HG03520 (cell line): ENCODE measurements around the gene FBH1.
A peak's percentile ranks its signal among the peaks of the same experiment; 100 is the strongest.
"Not testable (repeated sequence)": the region's sequence is repeated elsewhere in the genome, so short reads cannot be mapped to it uniquely, and the experiment has no call there.

Experiments
- ATAC-seq: cut with Tn5 transposase; IDR thresholded peaks from one replicate; pipeline ENCODE4 v1.9.1; 2021; ENCODE audit warnings: mild to moderate bottlenecking, moderate library complexity; ENCODE audit not compliant: unreplicated experiment

The FBH1 gene

DNA sequence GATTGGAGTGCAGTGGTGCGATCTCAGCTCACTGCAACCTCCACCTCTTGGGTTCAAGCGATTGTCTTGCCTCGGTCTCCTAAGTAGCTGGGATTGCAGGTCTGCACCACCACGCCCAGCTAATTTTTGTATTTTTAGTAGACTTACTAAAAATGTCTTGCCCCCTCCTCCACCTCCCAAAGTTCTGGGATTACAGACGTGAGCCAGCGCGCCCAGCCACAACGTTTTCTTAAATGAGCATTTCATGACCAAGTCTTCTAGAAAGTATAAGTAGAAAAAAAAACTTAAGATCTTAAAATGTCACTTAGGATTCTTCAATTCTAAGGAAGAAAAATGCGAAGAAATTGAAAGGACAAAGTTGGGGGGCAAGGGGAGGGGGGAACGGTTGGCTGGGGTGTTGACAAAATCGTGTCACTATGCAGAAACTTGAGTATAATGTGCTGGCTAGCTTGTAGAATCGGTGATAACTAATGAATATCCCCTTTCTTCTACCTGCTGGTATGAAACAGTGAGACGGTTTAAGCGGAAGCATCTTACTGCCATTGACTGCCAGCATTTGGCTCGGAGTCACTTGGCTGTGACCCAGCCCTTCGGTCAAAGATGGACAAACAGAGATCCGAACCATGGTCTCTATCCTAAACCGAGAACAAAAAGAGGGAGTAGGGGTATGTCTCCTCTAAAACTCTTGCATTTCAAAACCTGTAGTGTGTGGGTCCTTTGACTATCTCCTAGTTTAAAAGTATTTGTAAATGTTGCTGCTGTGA is 12.7 kb downstream of the FBH1 start:
- no peak for ATAC-seq

- no peak for ATAC-seq
These were observed 13.5 kb downstream of the FBH1 start for GRCh38 chr10:5903563-5903962.

GRCh38 chr10:5904227-5904626 is 14.2 kb downstream of the FBH1 start:
- peak; percentile 97 for ATAC-seq

GRCh38 chr10:5905854-5906507 is 15.9 kb downstream of the FBH1 start:
- ATAC-seq: no peak

- no peak for ATAC-seq
These were observed 16.6 kb downstream of the FBH1 start for GRCh38 chr10:5906651-5907050.

DNA sequence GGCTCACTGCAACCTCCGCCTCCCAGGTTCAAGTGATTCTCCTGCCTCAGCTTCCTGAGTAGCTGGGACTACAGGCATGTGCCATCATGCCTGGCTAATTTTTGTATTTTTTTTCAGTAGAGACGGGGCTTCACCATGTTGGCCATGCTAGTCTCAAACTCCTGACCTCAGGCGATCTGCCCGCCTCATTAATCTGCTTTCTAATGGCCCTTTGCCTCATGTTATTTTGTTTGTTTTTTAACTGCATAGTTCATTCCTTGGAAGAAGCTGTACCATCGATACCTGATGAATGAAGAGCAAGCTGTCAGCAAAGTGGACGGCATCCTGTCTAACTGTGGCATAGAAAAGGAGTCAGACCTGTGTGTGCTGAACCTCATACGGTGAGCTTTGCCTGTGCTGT is 18.6 kb downstream of the FBH1 start:
- not testable (repeated sequence) for ATAC-seq

GRCh38 chr10:5910323-5911100 is 20.5 kb downstream of the FBH1 start:
- no peak for ATAC-seq

DNA sequence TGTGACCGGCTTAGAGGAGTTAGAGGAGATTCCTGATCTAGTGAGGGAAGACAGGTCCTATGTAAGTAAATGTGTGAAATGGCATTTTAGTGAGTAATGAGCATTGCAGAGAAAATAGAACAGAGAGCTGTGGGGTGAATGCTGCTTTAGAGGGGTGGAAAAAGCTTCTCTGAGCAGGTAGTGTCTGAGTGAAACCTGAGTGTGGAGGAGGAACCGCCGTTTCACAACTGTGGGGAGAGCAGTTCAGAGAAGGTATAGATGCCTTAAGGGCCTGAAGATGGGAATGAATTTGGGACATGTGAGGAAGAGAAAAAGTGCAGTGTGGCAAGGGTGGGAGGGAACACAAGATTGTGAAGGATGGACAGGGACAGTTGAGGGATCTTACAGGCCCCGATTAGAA is 21.6 kb downstream of the FBH1 start:
- no peak for ATAC-seq

DNA sequence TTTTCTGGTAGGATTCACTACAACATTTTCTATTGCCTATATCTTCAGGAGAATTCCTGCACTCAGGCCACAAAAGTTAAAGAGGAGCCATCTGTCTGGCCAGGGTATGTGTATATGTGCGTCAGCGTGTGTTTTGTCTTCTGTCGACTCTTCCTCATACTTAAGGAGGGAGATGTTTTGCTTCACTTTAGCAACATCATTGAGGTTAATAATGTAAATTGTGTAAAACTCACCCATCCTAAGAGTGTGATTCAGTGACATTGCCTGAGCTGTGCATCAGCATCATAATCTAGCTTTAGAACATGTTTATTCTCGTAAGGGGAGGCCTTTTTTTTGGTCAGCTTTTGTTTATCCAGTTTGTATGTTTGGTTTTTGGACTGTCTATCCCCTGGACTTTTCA is 23.7 kb downstream of the FBH1 start:
- ATAC-seq: no peak

DNA sequence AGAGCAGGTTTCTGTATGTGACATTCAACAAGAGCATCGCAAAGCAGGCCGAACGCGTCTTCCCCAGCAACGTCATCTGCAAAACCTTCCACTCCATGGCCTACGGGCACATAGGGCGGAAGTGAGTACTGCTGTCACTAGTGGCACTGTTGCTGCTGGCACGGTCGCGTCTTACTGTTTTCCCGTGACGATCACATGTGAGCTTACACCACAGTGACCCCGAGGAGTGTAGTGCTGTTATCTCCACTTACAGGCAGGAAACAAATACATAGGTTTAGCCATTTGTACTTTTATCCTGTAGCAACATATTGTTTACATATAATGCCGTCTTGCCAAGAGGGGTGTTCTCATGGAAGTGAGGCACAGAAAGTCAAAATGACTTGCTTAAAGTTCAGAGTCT is 25.4 kb downstream of the FBH1 start:
- no peak for ATAC-seq

GRCh38 chr10:5917305-5917704 is 27.3 kb downstream of the FBH1 start:
- ATAC-seq: no peak

GRCh38 chr10:5918763-5919162 is 28.7 kb downstream of the FBH1 start:
- no peak for ATAC-seq

- ATAC-seq: no peak
These were observed 29.5 kb downstream of the FBH1 start for GRCh38 chr10:5919568-5919967.

DNA sequence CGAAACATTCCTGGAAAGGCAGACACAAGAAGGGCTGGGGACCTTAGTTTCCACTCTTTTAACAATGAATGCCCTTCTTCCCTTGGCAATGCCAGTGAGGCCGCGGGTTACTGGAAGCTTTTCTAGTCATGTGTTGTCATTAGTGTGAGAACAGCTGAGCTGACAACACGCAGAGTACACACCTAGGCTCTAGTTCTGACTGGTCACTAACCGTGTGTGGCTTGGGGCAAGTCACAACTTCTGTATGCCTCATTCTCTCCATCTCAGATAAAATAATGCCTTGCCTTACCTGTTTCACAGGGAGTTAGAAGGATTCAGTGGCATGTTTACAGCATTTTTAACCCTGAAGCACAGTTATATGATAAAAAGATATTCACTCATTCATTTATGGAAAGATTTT is 31.7 kb downstream of the FBH1 start:
- no peak for ATAC-seq

DNA sequence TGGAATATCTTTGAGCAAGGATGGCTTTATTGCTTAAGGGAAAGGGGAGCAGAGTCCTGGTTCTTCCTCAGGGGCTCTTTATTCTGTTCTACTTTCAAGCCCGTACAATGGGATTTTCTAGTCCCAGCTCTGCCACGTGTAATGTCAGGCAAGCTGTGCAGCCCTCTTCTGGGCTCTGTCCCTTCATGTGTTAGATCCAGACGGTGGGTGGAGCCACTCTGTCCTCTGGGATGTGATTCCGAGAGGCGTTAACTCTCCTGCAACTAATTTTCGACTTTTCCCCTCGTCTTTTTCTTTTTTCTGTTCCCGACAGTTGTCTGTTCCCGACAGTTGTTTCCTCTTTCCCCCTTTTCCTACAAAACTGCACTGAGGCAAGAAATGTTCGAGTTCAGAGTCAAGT is 34.8 kb downstream of the FBH1 start:
- ATAC-seq: no peak

DNA sequence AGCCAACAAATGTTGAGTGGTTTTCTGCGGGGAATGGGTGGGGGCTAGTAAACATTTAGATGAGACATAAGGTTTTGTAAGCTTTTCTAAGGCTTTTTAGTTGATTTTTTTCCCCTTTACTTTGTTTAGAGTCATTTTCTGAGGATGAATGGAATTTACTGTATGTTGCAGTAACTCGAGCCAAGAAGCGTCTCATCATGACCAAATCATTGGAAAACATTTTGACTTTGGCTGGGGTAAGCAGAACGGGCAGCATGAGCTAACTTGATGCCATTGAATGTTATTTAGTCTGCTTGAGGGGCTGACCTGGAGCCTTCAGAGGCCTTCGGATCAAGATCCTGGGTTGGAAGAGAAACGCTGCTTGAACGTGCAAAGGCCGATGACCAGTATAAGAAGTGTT is 37.3 kb downstream of the FBH1 start:
- ATAC-seq: no peak

- no peak for ATAC-seq
These were observed 39.4 kb downstream of the FBH1 start for GRCh38 chr10:5929442-5929841.

GRCh38 chr10:5930272-5930671 is 40.2 kb downstream of the FBH1 start:
- ATAC-seq: no peak

GRCh38 chr10:5932345-5932744 is 42.3 kb downstream of the FBH1 start:
- ATAC-seq: no peak

- no peak for ATAC-seq
These were observed 44.0 kb downstream of the FBH1 start for GRCh38 chr10:5933909-5934546.

GRCh38 chr10:5935628-5936027 is 45.6 kb downstream of the FBH1 start:
- no peak for ATAC-seq
